NOMO-1 treated with DMSO at 0.1 percent for 48 hours (cell line): ENCODE results near the gene VPS52.

Experiments
- DNase-seq: peaks from one replicate; lab custom pipeline; 2025; ENCODE audit not compliant: unreplicated experiment; lab: John Stamatoyannopoulos, UW

The VPS52 gene

GRCh38 chr6:33305052-33305451 is 33.4 kb upstream of the VPS52 start:
- DNase-seq = no peak

- no peak for DNase-seq
Measured at GRCh38 chr6:33304216-33304615, 32.5 kb upstream of the VPS52 start.

- no peak for DNase-seq
Measured at GRCh38 chr6:33301877-33302276, 30.2 kb upstream of the VPS52 start.

GRCh38 chr6:33299237-33299944 is 27.7 kb upstream of the VPS52 start:
- peak; percentile 81 for DNase-seq

- peak; percentile 72 for DNase-seq
Measured at GRCh38 chr6:33298773-33299236, 27.1 kb upstream of the VPS52 start, which contains the start of gene RGL2. RGL2 (minus strand) TSS chr6:33298942; CDS start chr6:33298610, 332 bp downstream.

DNA sequence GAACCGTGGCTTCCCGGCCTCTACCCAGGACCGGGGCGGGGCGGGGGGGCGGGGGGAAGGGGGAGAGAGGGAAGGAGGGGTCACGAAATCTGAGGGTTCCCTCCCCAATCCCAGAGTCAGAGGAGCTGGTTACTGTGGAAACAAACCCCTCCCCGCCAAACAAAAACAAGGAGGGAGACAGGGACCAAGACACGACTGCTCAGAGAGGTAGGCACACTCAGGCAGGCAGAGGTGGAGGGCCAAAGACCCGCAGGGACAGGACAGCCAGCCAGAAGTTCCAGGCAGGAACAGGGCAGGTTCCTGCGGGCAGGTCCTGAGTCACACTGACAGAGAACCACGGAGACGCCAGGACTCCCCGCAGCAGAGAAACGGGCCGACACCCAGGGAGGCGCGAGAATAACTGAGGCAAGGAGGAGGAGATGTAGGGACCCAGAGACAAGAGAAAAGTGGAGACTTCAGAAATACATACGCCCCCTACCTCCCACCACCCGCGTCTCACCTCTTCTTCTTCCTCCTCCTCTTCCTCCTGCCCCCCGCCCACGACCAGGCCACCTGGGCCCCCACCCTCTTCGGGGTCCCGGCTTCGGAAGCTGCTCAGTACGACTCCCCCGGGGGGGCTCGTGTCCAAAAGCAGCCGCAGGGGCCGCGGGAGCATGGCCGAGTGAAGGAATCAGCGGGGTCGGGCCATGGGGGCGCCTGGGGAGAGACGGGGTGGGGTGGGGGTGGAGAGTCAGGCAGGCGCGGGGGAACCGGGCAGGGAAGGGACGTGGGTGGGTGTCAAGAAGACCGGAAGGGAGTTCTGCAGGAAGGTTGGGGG is 26.5 kb upstream of the VPS52 start:
- peak; percentile 76 for DNase-seq

GRCh38 chr6:33297406-33297955 is 25.8 kb upstream of the VPS52 start:
- peak; percentile 28 for DNase-seq

GRCh38 chr6:33296797-33297405 is 25.2 kb upstream of the VPS52 start:
- no peak for DNase-seq

DNA sequence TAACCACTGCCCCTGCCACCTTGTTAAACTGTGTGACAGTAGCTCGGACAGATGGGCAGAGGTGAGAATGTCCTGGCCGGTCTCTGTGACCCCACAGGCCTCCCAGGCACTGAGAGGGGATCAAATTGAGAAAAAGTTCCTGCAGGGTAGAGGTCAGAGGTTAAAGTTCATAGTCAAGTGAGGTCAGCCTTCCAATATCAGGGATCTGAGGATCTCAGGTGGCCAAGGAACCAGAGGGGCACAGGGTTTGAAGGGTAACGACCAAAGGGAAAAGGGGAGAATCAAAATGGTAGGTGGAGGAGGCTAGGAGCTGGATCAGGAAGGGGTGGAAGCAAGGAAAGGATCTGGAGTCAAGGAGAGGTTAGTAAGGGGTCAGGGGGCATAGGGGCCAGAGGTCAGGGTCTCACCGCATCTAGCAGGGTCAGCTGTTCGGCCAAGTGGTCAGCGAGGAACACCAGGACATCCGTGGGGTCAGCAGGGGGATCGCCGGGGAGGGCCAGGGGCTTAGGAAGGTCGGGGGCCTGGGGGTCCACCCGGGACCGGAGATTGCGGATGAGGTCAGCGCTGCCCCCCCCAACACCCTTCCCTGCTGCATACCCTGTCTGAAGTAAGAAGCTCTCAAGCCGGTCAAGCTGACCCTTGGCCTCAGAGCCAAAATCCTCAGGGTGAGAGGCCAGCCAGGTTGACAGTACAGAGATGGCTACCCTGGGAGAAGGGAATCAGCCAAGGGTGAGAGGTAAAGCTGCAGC is 24.1 kb upstream of the VPS52 start:
- DNase-seq = no peak

DNA sequence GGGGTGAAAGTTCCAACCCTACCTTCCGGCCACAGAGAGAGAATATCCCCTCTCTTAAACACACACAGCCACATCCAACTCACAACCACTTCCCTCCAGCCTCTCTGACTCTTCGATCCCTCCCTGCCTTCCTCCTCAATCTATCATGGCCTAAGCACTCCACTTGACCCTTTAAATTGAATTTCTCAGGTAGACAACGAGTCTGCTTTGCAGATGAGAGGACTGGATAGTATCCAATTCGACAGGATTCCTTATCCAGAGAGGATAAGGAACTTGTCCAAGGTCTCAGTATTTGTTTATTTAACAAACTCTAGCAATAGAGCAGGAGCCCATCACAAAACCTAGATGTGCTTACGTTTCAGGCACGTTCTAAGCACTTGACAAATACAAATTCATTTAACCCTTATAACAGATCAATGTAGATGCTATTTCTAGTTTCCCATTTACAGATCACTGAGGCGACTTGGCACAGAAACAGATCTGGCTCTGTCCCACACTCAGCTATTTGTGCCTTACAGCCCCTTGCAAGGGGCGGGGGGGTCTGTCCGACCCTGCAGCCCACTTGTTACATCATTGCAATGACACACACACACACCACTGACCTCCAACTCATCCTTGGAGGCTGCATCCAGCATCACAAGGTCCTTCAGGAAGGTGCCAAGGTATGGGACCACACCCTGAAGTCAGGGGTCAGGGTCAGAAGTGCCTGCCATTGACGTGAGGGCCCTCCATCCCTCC is 22.6 kb upstream of the VPS52 start:
- no peak for DNase-seq

DNA sequence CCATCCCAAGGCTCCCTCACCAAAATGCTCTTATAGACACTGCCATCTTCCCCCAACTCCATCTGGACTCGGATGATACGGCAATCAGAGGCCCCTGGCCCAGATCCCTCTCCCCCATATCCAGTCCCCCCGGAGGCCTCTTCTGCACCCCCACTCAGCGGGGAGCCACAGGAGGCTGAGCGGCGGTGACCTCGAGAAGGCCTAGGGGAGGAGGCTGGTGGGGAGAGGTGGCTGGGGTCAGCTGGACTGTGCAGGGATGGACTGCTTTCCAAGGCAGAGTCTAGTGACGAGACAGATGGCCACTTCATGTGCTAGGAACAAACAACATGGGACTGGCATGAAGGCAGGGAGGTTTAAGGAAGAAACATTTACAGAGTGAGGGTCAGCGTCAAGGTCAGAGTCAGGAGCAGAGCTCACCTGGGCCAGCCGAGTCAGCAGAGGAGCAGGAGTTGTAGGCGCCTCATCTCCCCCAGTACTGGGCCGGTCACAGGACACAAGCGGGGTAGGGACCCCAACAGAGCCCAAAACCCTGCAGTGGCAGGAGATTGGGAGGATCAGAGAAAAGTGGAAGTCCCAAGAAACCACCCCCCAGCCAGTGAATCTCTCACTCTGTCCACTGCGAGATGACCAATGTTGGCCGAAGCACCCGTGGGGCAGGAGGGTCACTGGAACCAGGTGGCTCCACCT is 21.5 kb upstream of the VPS52 start:
- no peak for DNase-seq

GRCh38 chr6:33290459-33290858 is 18.8 kb upstream of the VPS52 start:
- DNase-seq = no peak

DNA sequence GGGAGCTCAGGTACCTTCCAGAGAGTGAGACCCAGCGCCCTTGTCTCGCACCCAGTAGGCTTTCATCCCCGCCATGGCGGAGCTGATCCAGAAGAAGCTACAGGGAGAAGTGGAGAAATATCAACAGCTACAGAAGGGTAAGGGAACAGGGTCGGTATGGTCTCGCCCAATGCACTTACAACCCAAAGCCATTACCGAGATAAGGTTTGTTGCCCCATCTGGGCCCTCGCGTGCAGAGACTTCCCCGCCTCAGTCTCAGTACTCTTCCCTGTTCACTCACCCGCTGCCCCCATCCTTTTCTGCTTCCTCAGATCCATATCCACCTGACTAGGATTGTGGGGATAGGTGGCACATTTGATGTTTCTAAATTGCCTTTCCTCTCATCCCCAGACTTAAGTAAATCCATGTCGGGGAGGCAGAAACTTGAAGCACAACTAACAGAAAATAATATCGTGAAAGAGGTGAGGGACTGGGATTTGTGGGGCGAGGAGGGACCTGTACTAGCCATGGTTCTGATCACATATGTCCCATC is 18.2 kb upstream of the VPS52 start:
- DNase-seq = peak; percentile 28

GRCh38 chr6:33288921-33289783 is 17.5 kb upstream of the VPS52 start, which contains the start of the genes PFDN6 and WDR46:
PFDN6 (plus strand) TSS chr6:33289601; CDS start chr6:33289857, 256 bp downstream.
WDR46 (minus strand) TSS chr6:33289239; CDS start chr6:33289170, 69 bp downstream.
- peak; percentile 96 for DNase-seq

- no peak for DNase-seq
Measured at GRCh38 chr6:33288141-33288920, 16.7 kb upstream of the VPS52 start.

DNA sequence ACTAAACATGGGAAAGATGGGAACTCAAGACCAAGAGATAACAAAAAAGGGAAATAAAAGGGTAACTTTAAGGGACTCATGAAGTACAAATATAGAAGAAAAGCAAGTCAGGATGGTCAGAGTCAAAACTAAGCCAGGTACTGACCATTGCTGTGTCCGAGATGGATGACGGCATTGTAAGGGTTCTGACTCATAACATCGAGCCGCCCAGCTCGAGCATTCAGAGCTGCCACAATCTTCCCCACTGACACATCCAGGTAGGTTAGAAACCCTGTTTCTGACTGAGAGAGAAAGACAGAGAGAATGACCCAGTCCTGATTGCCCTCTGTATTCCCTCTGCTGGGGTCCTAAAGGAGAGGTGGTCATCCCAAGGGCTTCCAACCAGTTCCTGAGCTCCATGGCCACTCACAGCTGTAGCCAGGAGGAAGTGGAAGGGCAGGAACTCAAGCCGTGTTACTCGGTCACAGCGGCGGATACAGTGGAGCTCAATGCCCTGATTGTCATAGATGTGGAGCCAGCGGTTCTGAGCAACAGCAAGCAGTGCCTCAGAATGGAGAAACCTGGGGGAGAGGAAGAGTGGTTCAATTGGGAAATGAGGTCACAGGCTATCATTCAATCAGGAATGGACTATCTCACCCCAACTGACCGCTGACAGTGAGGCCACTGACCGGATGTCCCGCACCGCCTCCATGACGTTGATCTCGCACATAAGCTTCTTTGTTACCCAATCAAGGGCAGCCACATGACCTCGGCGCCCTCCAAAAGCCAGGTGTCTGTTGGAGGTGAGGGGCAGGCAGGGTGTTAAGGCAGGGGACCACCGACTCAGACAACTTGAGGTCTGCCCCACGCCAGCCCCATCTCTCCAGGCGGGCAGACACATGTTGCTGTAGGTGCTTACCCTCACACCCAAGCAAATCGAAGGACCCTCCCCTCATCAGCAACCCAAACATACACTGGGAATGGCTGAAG is 15.6 kb upstream of the VPS52 start:
- no peak for DNase-seq
